Measurements from ENCODE around the gene FBLN2.

Gene FBLN2

DNA sequence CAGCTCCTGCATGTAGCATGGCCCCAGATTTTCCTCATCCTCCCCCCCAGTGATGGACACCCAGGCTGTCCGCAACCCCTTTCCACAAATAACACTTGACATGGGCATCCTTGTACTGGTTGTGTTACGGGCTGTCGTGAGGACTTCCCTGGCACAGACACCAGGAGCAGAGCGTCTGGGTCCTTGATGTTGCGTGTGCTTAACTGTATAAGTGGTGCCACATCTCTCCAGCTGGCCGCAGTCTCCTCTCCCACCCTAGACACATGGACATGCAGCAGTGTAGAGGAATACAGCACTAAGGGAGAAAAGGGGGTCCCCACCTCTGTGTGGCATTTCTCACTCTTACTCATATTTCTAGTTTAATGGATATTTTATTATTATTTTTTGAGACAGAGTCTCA is 56.6 kb downstream of the FBLN2 start:
- no peak for DNase-seq (ENCODE audit: low spot score)

DNA sequence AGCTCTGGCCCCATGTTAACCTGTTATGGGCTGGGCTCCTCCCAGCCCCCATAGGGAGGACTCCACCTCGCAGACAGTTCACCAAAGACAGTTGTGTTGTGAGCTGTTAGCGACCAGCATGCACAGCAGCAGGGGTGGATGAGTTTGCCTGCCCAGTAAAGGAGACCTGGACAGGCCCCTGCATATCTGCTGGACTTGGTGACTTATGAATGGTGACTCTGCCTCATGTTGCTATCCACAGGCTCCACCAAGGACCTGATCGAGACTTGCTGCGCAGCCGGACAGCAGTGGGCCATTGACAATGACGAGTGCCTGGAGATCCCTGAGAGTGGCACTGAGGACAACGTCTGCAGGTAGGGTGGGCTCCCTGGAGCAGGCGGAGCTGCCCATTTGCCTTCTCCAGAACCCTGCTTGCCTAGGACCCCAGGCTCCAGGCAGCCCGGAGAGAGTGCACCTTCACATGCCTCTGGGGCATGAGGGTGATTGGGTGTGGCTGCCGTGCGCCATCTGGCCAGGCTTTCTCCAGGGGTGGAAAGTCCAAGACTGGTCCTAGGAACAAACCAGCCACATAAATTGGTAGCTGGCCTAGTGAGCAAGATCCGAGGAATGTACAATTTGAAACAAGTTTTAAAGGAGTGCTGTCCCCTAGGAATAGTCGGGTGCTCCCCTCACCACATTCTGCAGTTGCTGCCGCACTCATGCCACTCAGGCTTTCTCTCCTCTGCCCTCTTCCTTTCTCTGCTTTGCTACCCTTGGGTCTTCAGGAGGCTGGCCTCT is 59.1 kb downstream of the FBLN2 start:
- peak; percentile 50 for DNase-seq (ENCODE audit: low spot score)

DNA sequence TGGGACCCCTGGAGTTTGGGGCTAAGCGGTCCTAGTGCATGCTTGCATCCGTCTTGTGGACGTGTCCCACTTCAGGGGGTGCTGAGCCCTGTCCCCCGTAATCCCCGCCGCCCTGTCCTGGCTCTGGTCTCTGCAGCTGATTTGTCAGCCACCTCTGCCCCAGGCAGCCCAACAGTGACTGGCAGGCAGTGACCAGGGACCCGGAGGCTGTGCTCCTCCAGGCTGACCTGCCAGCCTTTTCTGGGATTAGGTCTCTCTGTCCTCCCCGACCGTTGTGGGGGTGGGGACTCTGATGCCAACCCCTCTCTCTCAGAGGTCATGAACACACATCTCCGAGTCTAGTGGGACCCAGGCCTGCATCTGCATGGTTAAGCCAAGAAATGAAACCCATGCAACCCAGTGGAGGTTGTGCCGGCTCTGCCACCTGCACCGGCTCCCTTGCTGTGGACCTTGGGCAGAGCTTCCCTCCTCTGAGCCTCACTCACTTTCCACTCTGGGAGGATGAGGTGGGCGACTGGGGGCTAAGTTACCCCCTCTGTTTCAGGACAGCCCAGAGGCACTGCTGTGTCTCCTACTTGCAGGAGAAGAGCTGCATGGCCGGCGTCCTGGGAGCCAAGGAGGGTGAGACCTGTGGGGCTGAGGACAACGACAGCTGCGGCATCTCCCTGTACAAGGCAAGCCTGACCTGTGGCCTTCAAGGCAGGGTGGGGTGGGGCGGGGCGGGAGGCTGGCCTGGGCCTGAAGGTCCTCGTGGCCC is 60.2 kb downstream of the FBLN2 start:
- DNase-seq (ENCODE audit: low spot score): no peak

DNA sequence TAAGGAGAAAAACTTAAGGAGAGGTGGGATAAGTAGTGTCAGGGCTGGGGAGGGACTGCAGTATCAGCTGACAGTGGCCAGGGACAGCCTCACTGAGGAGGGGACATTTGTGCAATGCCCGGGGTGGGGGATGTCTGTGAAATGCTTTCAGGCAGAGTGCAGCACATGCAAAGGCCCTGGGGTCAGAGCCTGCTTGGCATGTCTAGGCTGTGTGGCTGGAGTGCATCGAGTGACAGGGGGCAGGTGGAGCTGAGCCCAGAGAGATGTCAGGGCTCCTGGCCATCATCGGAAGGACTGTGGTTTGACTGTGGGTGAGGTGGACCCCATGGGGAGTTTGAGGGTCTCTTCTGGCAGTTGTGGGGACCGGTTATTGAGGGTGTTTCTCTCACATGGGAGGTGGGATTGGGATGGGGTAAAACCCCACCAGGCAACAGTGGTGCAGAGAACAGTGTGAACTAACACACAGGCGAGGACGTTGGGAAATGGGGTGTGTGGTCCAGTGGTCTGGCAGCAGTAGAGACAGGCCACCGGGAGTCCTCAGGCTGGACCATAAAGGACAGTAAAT is 61.2 kb downstream of the FBLN2 start:
- no peak for DNase-seq (ENCODE audit: low spot score)

GRCh38 chr3:13611221-13611620 is 62.3 kb downstream of the FBLN2 start:
- no peak for DNase-seq (ENCODE audit: low spot score)

DNA sequence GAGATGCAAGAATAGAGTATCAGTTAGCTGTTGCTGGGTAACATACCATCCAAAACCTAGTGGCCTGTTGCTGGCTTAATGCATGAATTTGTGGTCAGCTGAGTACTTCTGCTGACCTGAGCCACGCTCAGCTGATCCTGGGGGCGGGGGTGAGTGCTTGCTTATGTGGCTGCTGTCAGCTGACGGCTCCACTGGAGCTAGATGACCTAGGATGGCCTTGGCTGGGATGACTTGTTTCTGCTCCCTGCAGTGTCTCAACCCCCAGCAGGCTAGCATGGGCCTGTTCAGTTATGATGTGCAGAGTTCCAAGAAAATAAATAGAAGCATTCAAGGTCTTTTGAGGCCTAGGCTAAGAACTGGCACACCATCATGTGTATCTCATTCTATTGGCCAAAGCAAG is 63.9 kb downstream of the FBLN2 start:
- peak; percentile 46 for DNase-seq (ENCODE audit: low spot score)

- no peak for DNase-seq (ENCODE audit: low spot score)
These were observed 64.6 kb downstream of the FBLN2 start for GRCh38 chr3:13613343-13614190.

DNA sequence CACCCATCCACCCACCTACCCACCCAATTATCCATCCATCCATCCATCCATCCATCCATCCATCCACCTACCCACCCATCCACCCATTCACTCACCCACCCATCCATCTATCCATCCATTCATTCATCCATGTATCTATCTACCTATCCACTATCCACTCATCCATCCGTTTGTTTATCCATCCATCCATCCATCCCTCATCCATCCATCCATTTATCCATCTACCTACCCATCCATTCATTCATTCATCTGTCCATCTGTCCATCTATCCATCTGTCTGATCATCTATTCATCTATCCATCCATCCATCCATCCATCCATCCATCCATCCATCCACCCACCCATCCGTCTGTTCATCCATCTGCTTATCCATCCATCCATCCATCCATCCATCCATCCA is 65.7 kb downstream of the FBLN2 start:
- no peak for DNase-seq (ENCODE audit: low spot score)

DNA sequence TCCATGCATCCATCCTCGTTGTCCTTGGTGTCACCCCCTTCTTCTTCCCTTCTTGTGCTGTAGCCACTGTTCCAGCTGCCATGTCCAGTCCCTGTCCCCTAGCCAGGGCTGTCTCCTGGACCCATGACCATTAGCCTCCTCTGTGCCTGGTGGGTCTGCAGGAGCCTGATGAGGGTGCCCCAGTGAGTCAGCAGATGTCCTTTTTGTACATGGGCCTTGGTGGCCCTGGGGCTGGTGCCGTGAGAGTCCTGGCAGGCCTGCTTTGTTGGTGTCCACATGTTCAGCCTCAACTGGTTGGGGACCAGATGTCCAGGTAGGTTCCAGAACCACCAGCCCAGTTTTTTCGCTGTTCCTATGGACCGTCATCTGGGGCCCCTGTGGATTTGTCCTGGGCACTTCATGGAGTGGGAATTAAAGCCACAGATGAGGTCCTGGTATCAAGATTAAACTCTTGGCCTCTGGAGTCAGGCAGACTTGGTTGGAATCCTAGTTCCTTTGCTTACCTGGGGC is 66.1 kb downstream of the FBLN2 start:
- no peak for DNase-seq (ENCODE audit: low spot score)

DNA sequence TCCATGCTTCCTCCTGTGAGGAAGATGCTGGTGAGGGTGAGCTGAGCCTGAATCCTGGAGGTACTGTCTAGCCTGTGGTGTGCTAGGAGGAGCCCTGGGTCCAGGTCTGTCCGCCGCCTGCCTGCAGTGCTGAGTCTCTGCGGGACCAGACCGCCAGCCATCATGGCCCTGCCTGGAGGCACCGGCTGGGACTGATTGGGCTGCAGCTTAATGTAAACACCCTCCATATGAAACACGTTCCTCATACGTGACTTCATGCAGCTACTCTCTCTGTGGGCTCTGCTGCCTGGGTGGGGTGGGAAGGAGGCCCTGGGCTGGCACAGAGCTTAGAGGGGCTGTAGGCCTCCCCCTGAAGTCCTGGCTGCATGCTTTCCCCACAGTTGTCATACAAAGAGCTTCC is 67.4 kb downstream of the FBLN2 start:
- DNase-seq (ENCODE audit: low spot score): no peak

- DNase-seq (ENCODE audit: low spot score): no peak
These were observed 68.3 kb downstream of the FBLN2 start for GRCh38 chr3:13617097-13617738.

DNA sequence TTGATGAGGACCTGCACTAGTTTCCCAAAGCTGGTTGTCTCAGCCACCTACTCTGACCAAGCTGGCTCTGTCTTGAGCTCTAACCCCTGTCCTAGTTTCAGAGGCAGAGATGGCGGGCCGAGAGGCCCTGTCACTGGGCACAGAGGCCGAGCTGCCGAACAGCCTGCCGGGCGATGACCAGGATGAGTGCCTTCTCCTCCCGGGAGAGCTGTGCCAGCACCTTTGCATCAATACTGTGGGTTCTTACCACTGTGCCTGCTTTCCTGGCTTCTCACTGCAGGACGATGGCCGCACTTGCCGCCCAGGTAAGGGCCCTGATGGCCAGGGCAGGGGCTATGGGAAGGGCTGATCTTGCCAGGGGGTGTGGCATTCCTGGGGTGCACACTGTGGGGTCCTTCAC is 69.1 kb downstream of the FBLN2 start:
- DNase-seq (ENCODE audit: low spot score): no peak

- no peak for DNase-seq (ENCODE audit: low spot score)
These were observed 69.9 kb downstream of the FBLN2 start for GRCh38 chr3:13618836-13619235.

DNA sequence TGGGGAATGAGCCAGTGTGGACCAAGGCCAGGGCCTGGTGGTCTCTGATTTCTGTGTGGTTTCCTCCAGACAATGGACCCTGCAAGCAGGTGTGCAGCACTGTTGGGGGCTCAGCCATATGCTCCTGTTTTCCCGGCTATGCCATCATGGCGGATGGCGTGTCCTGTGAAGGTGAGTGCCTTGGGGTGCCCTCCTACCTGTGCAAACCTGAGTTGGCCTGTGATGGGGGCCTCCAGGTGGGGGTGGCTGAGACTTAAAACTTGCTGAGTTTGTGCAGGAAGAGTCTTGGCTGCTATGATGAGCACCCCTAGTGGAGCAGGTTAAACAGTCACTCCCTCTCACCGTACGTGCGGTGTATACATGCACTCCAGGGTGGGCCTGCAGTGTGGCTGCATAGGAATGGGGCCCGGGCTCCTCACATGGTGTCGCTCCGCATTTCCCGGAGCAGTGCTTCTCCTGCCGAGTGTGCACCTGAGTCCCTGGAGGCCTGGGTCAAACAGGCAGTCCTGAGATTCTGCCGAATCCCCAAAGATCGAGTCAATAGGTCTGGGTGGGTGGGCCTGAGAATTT is 70.8 kb downstream of the FBLN2 start:
- DNase-seq (ENCODE audit: low spot score): no peak

- no peak for DNase-seq (ENCODE audit: low spot score)
These were observed 71.4 kb downstream of the FBLN2 start for GRCh38 chr3:13620281-13620680.

DNA sequence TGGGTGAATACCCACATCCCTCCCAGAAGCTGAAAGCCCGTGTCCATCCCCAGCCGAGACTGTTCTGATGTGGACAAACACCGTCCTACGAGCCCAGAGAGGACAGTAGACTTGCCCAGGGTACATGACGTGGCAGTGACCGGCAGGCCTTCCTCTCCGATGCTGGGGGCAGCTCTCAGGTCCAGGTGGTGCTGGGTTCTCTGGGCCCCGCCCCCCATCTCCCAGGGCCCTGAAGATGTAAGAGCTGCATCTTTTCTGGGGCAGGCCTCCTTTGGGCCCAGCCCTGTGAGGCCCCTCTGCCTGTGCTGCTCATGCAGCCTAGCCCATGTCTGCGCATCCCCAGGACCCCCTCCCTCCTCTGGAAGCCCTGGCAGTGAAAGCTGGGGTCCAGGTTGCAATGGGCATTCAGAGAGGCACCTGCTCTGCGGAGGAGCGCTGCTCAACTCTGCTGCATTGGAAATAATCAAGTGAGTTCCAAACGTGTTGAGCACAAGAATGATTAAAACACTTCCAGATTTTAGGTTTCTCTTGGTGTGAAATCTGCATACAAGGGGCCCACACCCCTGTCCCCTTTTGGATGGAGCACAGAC is 71.9 kb downstream of the FBLN2 start:
- DNase-seq (ENCODE audit: low spot score): no peak

DNA sequence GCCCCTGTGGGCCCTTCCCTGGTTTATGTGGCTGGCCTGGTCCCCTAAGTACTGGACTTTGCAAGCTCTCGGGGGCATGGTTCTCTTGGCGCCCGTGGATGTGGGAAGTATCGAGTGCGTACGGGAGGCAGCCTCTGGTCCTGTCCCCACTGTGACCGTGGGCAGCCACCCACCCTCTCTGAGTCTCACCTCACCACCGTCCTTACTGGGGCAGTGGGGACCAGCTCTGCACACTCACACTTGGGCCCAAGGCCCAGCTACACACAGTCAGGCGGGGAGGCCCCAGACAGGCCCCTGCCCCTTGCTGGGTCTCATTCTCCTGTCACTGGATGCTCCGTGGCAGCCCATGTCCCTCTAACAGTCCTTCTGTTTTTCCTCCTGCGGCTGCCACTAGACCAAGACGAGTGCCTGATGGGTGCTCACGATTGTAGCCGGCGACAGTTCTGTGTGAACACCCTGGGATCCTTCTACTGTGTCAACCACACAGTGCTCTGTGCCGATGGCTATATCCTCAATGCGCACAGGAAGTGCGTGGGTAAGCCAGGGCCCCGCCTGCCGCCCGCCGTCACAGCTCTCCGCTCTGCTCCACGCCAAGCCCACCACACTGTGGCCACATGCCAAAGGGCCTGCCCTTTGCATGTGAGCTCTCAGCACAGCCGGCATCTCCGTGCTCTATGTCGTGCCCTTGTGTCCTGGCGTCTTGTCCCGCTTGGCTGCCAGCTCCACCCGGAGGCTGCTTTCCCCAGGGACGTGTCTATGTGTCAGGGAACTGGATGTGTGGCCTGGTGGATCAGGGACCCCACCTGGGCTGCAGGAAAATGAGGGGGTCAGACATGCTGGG is 72.7 kb downstream of the FBLN2 start:
- no peak for DNase-seq (ENCODE audit: low spot score)

- DNase-seq (ENCODE audit: low spot score): no peak
These were observed 73.4 kb downstream of the FBLN2 start for GRCh38 chr3:13622356-13622755.

DNA sequence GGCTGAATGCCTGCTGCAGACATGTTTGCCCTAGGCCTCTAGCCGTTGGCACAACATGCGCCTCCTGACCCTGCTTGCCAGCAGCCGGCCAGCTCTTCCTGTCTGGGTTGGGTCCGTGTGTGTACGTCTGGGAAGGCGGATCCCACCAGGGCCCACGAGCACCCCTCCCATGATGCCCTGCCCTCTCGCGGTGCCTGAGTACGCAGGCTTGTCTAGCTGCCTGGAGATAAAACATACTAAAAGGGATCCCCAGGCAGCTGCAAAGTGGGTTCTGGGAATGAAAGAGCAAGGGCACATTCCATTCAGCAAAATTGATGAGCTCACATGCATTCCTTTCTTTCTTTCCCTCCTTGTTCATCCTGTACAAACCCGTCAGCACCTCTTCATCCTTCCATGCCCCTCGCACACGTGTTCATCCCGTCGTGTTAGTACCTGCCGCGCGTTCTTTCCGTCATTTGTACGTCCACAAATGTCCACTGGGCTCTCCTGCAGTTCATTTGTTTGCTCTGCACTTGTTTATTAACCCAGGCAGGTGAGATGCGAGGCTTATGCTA is 74.3 kb downstream of the FBLN2 start:
- DNase-seq (ENCODE audit: low spot score): no peak

DNA sequence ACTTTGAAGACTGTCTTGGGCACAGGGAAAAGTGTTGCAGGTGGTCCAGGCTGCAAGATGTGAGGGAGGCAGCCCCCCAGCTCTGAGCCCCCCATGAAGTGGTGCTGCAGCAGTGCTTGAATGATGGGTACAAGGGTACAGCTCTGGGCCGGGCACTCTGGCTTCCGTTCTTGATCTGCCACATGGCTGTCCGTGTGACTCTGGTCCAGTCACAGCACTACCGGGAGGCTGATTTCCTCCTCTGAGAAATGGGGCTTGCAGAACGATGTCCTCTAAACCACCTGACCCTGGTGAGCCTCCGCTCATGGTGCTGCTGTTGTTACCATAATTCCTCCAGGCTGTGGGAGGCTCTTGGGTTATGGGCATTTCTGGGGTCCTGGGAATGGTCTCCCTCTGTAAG is 75.1 kb downstream of the FBLN2 start:
- no peak for DNase-seq (ENCODE audit: low spot score)

All from AG08395 (cell line).